ENCODE results near the gene TEKT5. TPM values are rescaled to one million over a fixed set of nuclear protein-coding genes. Genes with fewer than 3 reads are reported as not detected.

Gene TEKT5
- total RNA-seq, 1 donor from 2014 or later: 0.07 TPM

- no peak for DNase-seq (ENCODE audit: low spot score)
- Histone ChIP-seq H3K36me3 (no peaks in the 10 kb centered on the region), H3K27me3 (no peaks in the 10 kb centered on the region), H4K20me1 (ENCODE audit: low read depth) (no peaks in the 10 kb centered on the region), H2AFZ (replicated peaks) (no peak overlapping the region), H3K4me3 (no peak overlapping the region), H3K4me1 (no peaks in the 10 kb centered on the region), H3K9ac (no peak overlapping the region), H3K27ac (no peak overlapping the region), H3K79me2 (ENCODE audit: low read depth) (no peaks in the 10 kb centered on the region), H3F3A (ENCODE audit: low read depth) (no peaks in the 10 kb centered on the region), H3K4me2 (no peak overlapping the region), H3K9me3 (ENCODE audit: low read depth) (no peaks in the 10 kb centered on the region)
- Mint-ChIP-seq H3K4me1 (no peaks in the 10 kb centered on the region), H3K36me3 (no peaks in the 10 kb centered on the region), H3K9me3 (no peaks in the 10 kb centered on the region), H3K4me3 (no peak overlapping the region), H3K27me3 (ENCODE audit: insufficient read depth, low read depth) (peaks cover 8% of the 10 kb centered on the region), H3K27ac (no peak overlapping the region)
- no peak for TF ChIP-seq EZH2 (IDR thresholded peaks at IDR 0.05)
- TF ChIP-seq CTCF (IDR thresholded peaks at IDR 0.05): no peak
- TF ChIP-seq EZH2phosphoT487 (IDR thresholded peaks at IDR 0.05): no peak
Observed at GRCh38 chr16:10599626-10600025, 95.1 kb downstream of the TEKT5 start.

- no peak overlapping the region for H2AFZ ChIP-seq (replicated peaks)
- no peaks in the 10 kb centered on the region for H3K36me3 ChIP-seq
- no peak overlapping the region for H3K4me2 ChIP-seq
- peaks cover 2% of the 10 kb centered on the region for H3K4me1 Mint-ChIP-seq
- DNase-seq (ENCODE audit: low spot score): no peak
- H3K4me1 ChIP-seq: peaks cover 4% of the 10 kb centered on the region
- no peak overlapping the region for H3K4me3 ChIP-seq
- no peaks in the 10 kb centered on the region for H3K9me3 Mint-ChIP-seq
- no peak overlapping the region for H3K4me3 Mint-ChIP-seq
- H4K20me1 ChIP-seq (ENCODE audit: low read depth): no peaks in the 10 kb centered on the region
- no peak for TF ChIP-seq CTCF (IDR thresholded peaks at IDR 0.05)
- TF ChIP-seq EZH2 (IDR thresholded peaks at IDR 0.05): no peak
- no peak for TF ChIP-seq EZH2phosphoT487 (IDR thresholded peaks at IDR 0.05)
- H3K27me3 Mint-ChIP-seq (ENCODE audit: insufficient read depth, low read depth): peaks cover 5% of the 10 kb centered on the region
- no peaks in the 10 kb centered on the region for H3K36me3 Mint-ChIP-seq
- no peak overlapping the region for H3K27ac ChIP-seq
- H3K27me3 ChIP-seq: no peaks in the 10 kb centered on the region
- no peak overlapping the region for H3K27ac Mint-ChIP-seq
- no peaks in the 10 kb centered on the region for H3F3A ChIP-seq (ENCODE audit: low read depth)
- H3K9ac ChIP-seq: no peak overlapping the region
- H3K79me2 ChIP-seq (ENCODE audit: low read depth): no peaks in the 10 kb centered on the region
- no peaks in the 10 kb centered on the region for H3K9me3 ChIP-seq (ENCODE audit: low read depth)
Observed at GRCh38 chr16:10598157-10598556, 96.6 kb downstream of the TEKT5 start.

- H3F3A ChIP-seq (ENCODE audit: low read depth): no peaks in the 10 kb centered on the region
- H3K4me2 ChIP-seq: no peak overlapping the region
- no peak for TF ChIP-seq EZH2phosphoT487 (IDR thresholded peaks at IDR 0.05)
- no peak for TF ChIP-seq EZH2 (IDR thresholded peaks at IDR 0.05)
- TF ChIP-seq CTCF (IDR thresholded peaks at IDR 0.05): no peak
- H3K4me1 ChIP-seq: peaks cover 10% of the 10 kb centered on the region
- no peak overlapping the region for H2AFZ ChIP-seq (replicated peaks)
- H4K20me1 ChIP-seq (ENCODE audit: low read depth): no peaks in the 10 kb centered on the region
- H3K4me3 Mint-ChIP-seq: no peak overlapping the region
- no peaks in the 10 kb centered on the region for H3K9me3 Mint-ChIP-seq
- H3K4me3 ChIP-seq: no peak overlapping the region
- H3K4me1 Mint-ChIP-seq: peaks cover 6% of the 10 kb centered on the region
- no peak overlapping the region for H3K27ac Mint-ChIP-seq
- H3K36me3 Mint-ChIP-seq: no peaks in the 10 kb centered on the region
- H3K79me2 ChIP-seq (ENCODE audit: low read depth): no peaks in the 10 kb centered on the region
- no peak overlapping the region for H3K27ac ChIP-seq
- H3K27me3 Mint-ChIP-seq (ENCODE audit: insufficient read depth, low read depth): peaks cover 6% of the 10 kb centered on the region
- no peak for DNase-seq (ENCODE audit: low spot score)
- H3K27me3 ChIP-seq: no peaks in the 10 kb centered on the region
- H3K9me3 ChIP-seq (ENCODE audit: low read depth): no peaks in the 10 kb centered on the region
- H3K9ac ChIP-seq: no peak overlapping the region
- H3K36me3 ChIP-seq: no peaks in the 10 kb centered on the region
Observed at GRCh38 chr16:10597187-10597601, 97.5 kb downstream of the TEKT5 start.
